SK-N-SH (cell line): Measurements from ENCODE around the gene MT2A. TPM values are rescaled to one million over a fixed set of nuclear protein-coding genes. Genes with fewer than 3 reads are reported as not detected.

Source experiments
- CTCF ChIA-PET: fragments of 300-600, 350-600 bp; formaldehyde crosslinking; extraction: SDS; loops from one replicate; lab custom pipeline; 2021; lab: Yijun Ruan, JAX
- POLR2A ChIA-PET: fragments of 350-600 bp; sonication (Branson Sonifier 250); formaldehyde crosslinking; extraction: SDS; loops from one replicate; lab custom pipeline; 2020; ENCODE audit warnings: antibody characterized with exemption, inconsistent platforms; lab: Yijun Ruan, JAX
- DNase-seq: peaks from one replicate; pipeline ENCODE4 v3.0.0; 2012
- H2AFZ ChIP-seq: fragments of 200-600 bp; sonication (generic); 2 replicates; pipeline ENCODE4 v1.8.1; 2016; ENCODE audit warnings: antibody characterized with exemption, mild to moderate bottlenecking, low read depth
- H3F3A ChIP-seq: fragments of 200-600 bp; sonication (generic); replicated peaks from 2 replicates; pipeline ENCODE3; 2016; ENCODE audit warnings: antibody characterized with exemption, mild to moderate bottlenecking; ENCODE audit not compliant: insufficient read depth
- H3K27ac ChIP-seq, 2 experiments: fragments of 200-500 bp in 1 of 2; fragments of 200-600 bp in 1 of 2; sonication (Bioruptor generic) in 1 of 2; sonication (generic), shearing (Covaris generic) in 1 of 2; 2 replicates each; pipeline versions ENCODE4 v1.5.1 to v1.6.1; 2014 to 2016; ENCODE audit warnings: low read depth in 2 of 2, inconsistent platforms in 1 of 2, low read length in 1 of 2, mild to moderate bottlenecking in 1 of 2, mixed read lengths in 1 of 2
- H3K27me3 ChIP-seq: fragments of 200-600 bp; sonication (generic), shearing (Covaris generic); 2 replicates; pipeline ENCODE4 v1.6.1; 2016; ENCODE audit warnings: mixed run types; ENCODE audit not compliant: insufficient read depth
- H3K36me3 ChIP-seq, 2 experiments: fragments of 200-500 bp in 1 of 2; fragments of 200-600 bp in 1 of 2; sonication (Bioruptor generic) in 1 of 2; sonication (generic) in 1 of 2; replicated peaks in 1 of 2; 2 replicates each; pipeline versions ENCODE3 to v1.5.1; 2014 to 2016; ENCODE audit warnings: low read length in 1 of 2, mild to moderate bottlenecking in 1 of 2; ENCODE audit not compliant: insufficient read depth in 2 of 2, control insufficient read depth in 1 of 2
- H3K4me1 ChIP-seq, 2 experiments: fragments of 200-500 bp in 1 of 2; fragments of 200-600 bp in 1 of 2; sonication (Bioruptor generic) in 1 of 2; sonication (generic), shearing (Covaris generic) in 1 of 2; 2 replicates each; pipeline versions ENCODE4 v1.5.1 to v1.6.1; 2014 to 2016; ENCODE audit warnings: low read depth in 1 of 2, low read length in 1 of 2, mixed run types in 1 of 2; ENCODE audit not compliant: insufficient read depth in 2 of 2, control insufficient read depth in 1 of 2
- H3K4me2 ChIP-seq: fragments of 200-600 bp; sonication (generic), shearing (Covaris generic); 2 replicates; pipeline ENCODE4 v1.6.1; 2017; ENCODE audit warnings: mixed run types
- H3K4me3 ChIP-seq, 2 experiments: fragments of 200-500 bp in 1 of 2; fragments of 200-600 bp in 1 of 2; sonication (Bioruptor generic) in 1 of 2; sonication (generic), shearing (Covaris generic) in 1 of 2; 2 replicates each; pipeline versions ENCODE4 v1.5.1 to v1.8.1; 2014 to 2016; ENCODE audit warnings: low read depth in 2 of 2, inconsistent platforms in 1 of 2, low read length in 1 of 2, mild to moderate bottlenecking in 1 of 2, mixed read lengths in 1 of 2, moderate library complexity in 1 of 2
- H3K79me2 ChIP-seq: fragments of 200-600 bp; sonication (generic); 2 replicates; pipeline ENCODE4 v1.8.1; 2017; ENCODE audit warnings: mild to moderate bottlenecking; ENCODE audit not compliant: insufficient read depth
- H3K9ac ChIP-seq: fragments of 200-600 bp; sonication (generic); 2 replicates; pipeline ENCODE4 v1.6.1; 2017; ENCODE audit warnings: mixed run types
- H3K9me2 ChIP-seq: fragments of 200-600 bp; sonication (generic); 2 replicates; pipeline ENCODE4 v1.6.1; 2017; ENCODE audit warnings: mixed run types
- H3K9me3 ChIP-seq: fragments of 200-600 bp; sonication (generic); 2 replicates; pipeline ENCODE4 v1.6.1; 2017; ENCODE audit warnings: mixed run types, mild to moderate bottlenecking, moderate library complexity
- H4K20me1 ChIP-seq: fragments of 200-600 bp; sonication (generic); 2 replicates; pipeline ENCODE4 v1.6.1; 2017; ENCODE audit warnings: mild to moderate bottlenecking, mixed run types; ENCODE audit not compliant: insufficient read depth
- EZH2phosphoT487 ChIP-seq: fragments of 200-600 bp; sonication (generic); IDR thresholded peaks from 2 replicates; pipeline ENCODE4 v1.6.1; 2017; ENCODE audit warnings: low read depth, mixed run types, mild to moderate bottlenecking, antibody characterized with exemption, moderate library complexity, borderline replicate concordance
- FOSL2 ChIP-seq: IDR thresholded peaks from 2 replicates; pipeline ENCODE4 v1.4.0; 2012; ENCODE audit warnings: low read depth, mild to moderate bottlenecking, moderate library complexity, borderline replicate concordance
- FOXM1 ChIP-seq: IDR thresholded peaks from 2 replicates; pipeline ENCODE4 v1.4.0; 2012; ENCODE audit warnings: low read depth, mild to moderate bottlenecking
- GABPA ChIP-seq: IDR thresholded peaks from 2 replicates; pipeline ENCODE4 v1.4.0; 2012; ENCODE audit warnings: low read depth, mild to moderate bottlenecking
- GATA2 ChIP-seq: sonication (generic); formaldehyde crosslinking; IDR thresholded peaks from 2 replicates; pipeline ENCODE4 v1.5.0; 2020; ENCODE audit warnings: mild to moderate bottlenecking, missing genetic modification reagents
- JUND ChIP-seq: IDR thresholded peaks from 2 replicates; pipeline ENCODE4 v1.4.0; 2012
- MEF2A ChIP-seq: IDR thresholded peaks from 2 replicates; pipeline ENCODE4 v1.4.0; 2012; ENCODE audit warnings: low read depth, borderline replicate concordance
- NRF1 ChIP-seq: IDR thresholded peaks from 2 replicates; pipeline ENCODE4 v1.6.1; 2012; ENCODE audit warnings: low read depth, mild to moderate bottlenecking, low read length
- POLR2AphosphoS5 ChIP-seq: IDR thresholded peaks from 2 replicates; pipeline ENCODE4 v1.6.1; 2012; ENCODE audit warnings: low read depth, low read length
- RXRA ChIP-seq: IDR thresholded peaks from 2 replicates; pipeline ENCODE4 v1.4.0; 2012; ENCODE audit warnings: low read depth, mild to moderate bottlenecking, borderline replicate concordance
- SMC3 ChIP-seq: IDR thresholded peaks from 2 replicates; pipeline ENCODE4 v1.6.1; 2012; ENCODE audit warnings: low read depth, low read length, improper control_type of control experiment
- TAF1 ChIP-seq: IDR thresholded peaks from 2 replicates; pipeline ENCODE4 v1.6.1; 2012; ENCODE audit warnings: low read depth, mild to moderate bottlenecking, low read length, moderate library complexity, borderline replicate concordance
- WGBS: methylation state at CpG from one replicate; pipeline ENCODE4 v1.1.6; 2017; ENCODE audit warnings: low lambda C conversion rate; 5-methylcytosine and 5-hydroxymethylcytosine counted together
- polyA plus RNA-seq, 3 experiments: library from polyadenylated mRNA; depleted of rRNA; stranded (reverse); fragments of >200 nt; gene quantifications; 2 replicates each; pipeline ENCODE4 v1.2.3, GENCODE V29; 2012
- TF ChIP-seq, protein P1 (sequence below): fragments of 150-350 bp; IDR thresholded peaks from 2 replicates; pipeline ENCODE4 v1.6.1; 2017; ENCODE audit warnings: antibody characterized with exemption, low read length, low read depth, borderline replicate concordance
- TF ChIP-seq, protein P2 (sequence below): IDR thresholded peaks from 2 replicates; pipeline ENCODE4 v1.6.1; 2012; ENCODE audit warnings: mild to moderate bottlenecking, low read depth, low read length, moderate library complexity
- TF ChIP-seq, protein P3 (sequence below): IDR thresholded peaks from 2 replicates; pipeline ENCODE4; 2012
- TF ChIP-seq, protein P4 (sequence below): fragments of 200-600 bp; sonication (generic); IDR thresholded peaks from 2 replicates; pipeline ENCODE4 v1.6.1; 2017; ENCODE audit warnings: antibody characterized with exemption, mild to moderate bottlenecking, moderate library complexity

Gene MT2A
- polyA plus RNA-seq, 1 of the 3 experiments (the other 2 are of a cell fraction) = 133 TPM

GRCh38 chr16:56636616-56637413, 28.4 kb downstream of the MT2A start:
- Histone ChIP-seq H3K9me3 (no peaks in the 10 kb centered on the region), H3K27ac (no peak overlapping the region), H3F3A (no peaks in the 10 kb centered on the region), H3K4me1 (peaks cover 0 to 11% of the 10 kb centered on the region in 2 experiments; a peak in 1 of 4 replicates), H4K20me1 (no peaks in the 10 kb centered on the region), H3K4me3 (no peak overlapping the region), H3K4me2 (no peak overlapping the region), H3K36me3 (no peaks in the 10 kb centered on the region), H3K27me3 (peaks cover 31% of the 10 kb centered on the region; the same call in 1 of the 2 replicates), H3K9me2 (no peaks in the 10 kb centered on the region), H2AFZ (no peak overlapping the region), H3K79me2 (no peaks in the 10 kb centered on the region), H3K9ac (no peak overlapping the region)
- no peak for DNase-seq
- 54% methylated on average over 7 of the region's 9 CpGs for WGBS
- TF ChIP-seq EZH2phosphoT487 = no peak
- no peak for TF ChIP-seq TAF1
- TF ChIP-seq, protein P1, sequence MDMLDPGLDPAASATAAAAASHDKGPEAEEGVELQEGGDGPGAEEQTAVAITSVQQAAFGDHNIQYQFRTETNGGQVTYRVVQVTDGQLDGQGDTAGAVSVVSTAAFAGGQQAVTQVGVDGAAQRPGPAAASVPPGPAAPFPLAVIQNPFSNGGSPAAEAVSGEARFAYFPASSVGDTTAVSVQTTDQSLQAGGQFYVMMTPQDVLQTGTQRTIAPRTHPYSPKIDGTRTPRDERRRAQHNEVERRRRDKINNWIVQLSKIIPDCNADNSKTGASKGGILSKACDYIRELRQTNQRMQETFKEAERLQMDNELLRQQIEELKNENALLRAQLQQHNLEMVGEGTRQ = no peak
- TF ChIP-seq GABPA = no peak
- no peak for TF ChIP-seq FOXM1
- TF ChIP-seq, protein P2, sequence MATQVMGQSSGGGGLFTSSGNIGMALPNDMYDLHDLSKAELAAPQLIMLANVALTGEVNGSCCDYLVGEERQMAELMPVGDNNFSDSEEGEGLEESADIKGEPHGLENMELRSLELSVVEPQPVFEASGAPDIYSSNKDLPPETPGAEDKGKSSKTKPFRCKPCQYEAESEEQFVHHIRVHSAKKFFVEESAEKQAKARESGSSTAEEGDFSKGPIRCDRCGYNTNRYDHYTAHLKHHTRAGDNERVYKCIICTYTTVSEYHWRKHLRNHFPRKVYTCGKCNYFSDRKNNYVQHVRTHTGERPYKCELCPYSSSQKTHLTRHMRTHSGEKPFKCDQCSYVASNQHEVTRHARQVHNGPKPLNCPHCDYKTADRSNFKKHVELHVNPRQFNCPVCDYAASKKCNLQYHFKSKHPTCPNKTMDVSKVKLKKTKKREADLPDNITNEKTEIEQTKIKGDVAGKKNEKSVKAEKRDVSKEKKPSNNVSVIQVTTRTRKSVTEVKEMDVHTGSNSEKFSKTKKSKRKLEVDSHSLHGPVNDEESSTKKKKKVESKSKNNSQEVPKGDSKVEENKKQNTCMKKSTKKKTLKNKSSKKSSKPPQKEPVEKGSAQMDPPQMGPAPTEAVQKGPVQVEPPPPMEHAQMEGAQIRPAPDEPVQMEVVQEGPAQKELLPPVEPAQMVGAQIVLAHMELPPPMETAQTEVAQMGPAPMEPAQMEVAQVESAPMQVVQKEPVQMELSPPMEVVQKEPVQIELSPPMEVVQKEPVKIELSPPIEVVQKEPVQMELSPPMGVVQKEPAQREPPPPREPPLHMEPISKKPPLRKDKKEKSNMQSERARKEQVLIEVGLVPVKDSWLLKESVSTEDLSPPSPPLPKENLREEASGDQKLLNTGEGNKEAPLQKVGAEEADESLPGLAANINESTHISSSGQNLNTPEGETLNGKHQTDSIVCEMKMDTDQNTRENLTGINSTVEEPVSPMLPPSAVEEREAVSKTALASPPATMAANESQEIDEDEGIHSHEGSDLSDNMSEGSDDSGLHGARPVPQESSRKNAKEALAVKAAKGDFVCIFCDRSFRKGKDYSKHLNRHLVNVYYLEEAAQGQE = no peak
- TF ChIP-seq FOSL2 = no peak
- TF ChIP-seq MEF2A = no peak
- TF ChIP-seq JUND = no peak
- TF ChIP-seq, protein P3, sequence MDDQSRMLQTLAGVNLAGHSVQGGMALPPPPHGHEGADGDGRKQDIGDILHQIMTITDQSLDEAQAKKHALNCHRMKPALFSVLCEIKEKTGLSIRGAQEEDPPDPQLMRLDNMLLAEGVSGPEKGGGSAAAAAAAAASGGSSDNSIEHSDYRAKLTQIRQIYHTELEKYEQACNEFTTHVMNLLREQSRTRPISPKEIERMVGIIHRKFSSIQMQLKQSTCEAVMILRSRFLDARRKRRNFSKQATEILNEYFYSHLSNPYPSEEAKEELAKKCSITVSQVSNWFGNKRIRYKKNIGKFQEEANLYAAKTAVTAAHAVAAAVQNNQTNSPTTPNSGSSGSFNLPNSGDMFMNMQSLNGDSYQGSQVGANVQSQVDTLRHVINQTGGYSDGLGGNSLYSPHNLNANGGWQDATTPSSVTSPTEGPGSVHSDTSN = no peak
- no peak for TF ChIP-seq POLR2AphosphoS5
- TF ChIP-seq, protein P4, sequence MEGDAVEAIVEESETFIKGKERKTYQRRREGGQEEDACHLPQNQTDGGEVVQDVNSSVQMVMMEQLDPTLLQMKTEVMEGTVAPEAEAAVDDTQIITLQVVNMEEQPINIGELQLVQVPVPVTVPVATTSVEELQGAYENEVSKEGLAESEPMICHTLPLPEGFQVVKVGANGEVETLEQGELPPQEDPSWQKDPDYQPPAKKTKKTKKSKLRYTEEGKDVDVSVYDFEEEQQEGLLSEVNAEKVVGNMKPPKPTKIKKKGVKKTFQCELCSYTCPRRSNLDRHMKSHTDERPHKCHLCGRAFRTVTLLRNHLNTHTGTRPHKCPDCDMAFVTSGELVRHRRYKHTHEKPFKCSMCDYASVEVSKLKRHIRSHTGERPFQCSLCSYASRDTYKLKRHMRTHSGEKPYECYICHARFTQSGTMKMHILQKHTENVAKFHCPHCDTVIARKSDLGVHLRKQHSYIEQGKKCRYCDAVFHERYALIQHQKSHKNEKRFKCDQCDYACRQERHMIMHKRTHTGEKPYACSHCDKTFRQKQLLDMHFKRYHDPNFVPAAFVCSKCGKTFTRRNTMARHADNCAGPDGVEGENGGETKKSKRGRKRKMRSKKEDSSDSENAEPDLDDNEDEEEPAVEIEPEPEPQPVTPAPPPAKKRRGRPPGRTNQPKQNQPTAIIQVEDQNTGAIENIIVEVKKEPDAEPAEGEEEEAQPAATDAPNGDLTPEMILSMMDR = no peak
- no peak for TF ChIP-seq SMC3
- TF ChIP-seq GATA2 (CRISPR knock-in tag) = no peak
- TF ChIP-seq RXRA = no peak
- TF ChIP-seq NRF1 = no peak
- ChIA-PET POLR2A (no interaction called here), CTCF (interaction anchor here (2.1 kb wide), 1 partner anchor 33 kb away, joined by 6 read pairs; no protein-coding TSS in a partner anchor)
